HCT116 (cell line): ENCODE data around the gene MTOR.

ENCODE experiments used
- CEBPB ChIP-seq: IDR thresholded peaks from 2 replicates; pipeline ENCODE4 v1.6.1; 2012; ENCODE audit warnings: low read depth
- EGR1 ChIP-seq: IDR thresholded peaks from 2 replicates; pipeline ENCODE4 v1.6.1; 2012; ENCODE audit warnings: low read depth
- EZH2 ChIP-seq: fragments of 200-600 bp; sonication (generic); IDR thresholded peaks from 2 replicates; pipeline ENCODE4 v1.6.1; 2017; ENCODE audit warnings: antibody characterized with exemption, mixed run types
- EZH2phosphoT487 ChIP-seq: fragments of 200-600 bp; IDR thresholded peaks from 2 replicates; pipeline ENCODE4 v1.6.1; 2018; ENCODE audit warnings: antibody characterized with exemption, borderline replicate concordance
- JUND ChIP-seq: IDR thresholded peaks from 2 replicates; pipeline ENCODE4 v1.6.1; 2012
- POLR2A ChIP-seq: IDR thresholded peaks from 2 replicates; pipeline ENCODE4 v1.7.0; 2011; ENCODE audit warnings: borderline replicate concordance; ENCODE audit not compliant: insufficient read depth, insufficient read length; ENCODE audit errors: extremely low read depth
- POLR2AphosphoS5 ChIP-seq: IDR thresholded peaks from 2 replicates; pipeline ENCODE4 v1.6.1; 2011; ENCODE audit warnings: mild to moderate bottlenecking, low read depth, low read length, moderate library complexity
- RAD21 ChIP-seq: IDR thresholded peaks from 2 replicates; pipeline ENCODE4 v1.6.1; 2012; ENCODE audit warnings: low read depth, mild to moderate bottlenecking
- SIN3A ChIP-seq: IDR thresholded peaks from 2 replicates; pipeline ENCODE4 v1.6.1; 2012; ENCODE audit warnings: low read depth
- ZBTB33 ChIP-seq: IDR thresholded peaks from 2 replicates; pipeline ENCODE4 v1.6.1; 2011; ENCODE audit warnings: mild to moderate bottlenecking, low read length, moderate library complexity; ENCODE audit not compliant: insufficient replicate concordance; ENCODE audit errors: extremely low read depth
- TF ChIP-seq, protein P1 (sequence below), 3 experiments: fragments of 200-600 bp in 1 of 3; sonication (generic) in 1 of 3; IDR thresholded peaks in 2 of 3; conservative IDR thresholded peaks in 1 of 3; 2 replicates each; pipeline ENCODE4 v1.5.1; 2012 to 2017; ENCODE audit warnings: low read depth in 2 of 3, low read length in 2 of 3, antibody characterized with exemption in 1 of 3, borderline replicate concordance in 1 of 3, control low read depth in 1 of 3, mild to moderate bottlenecking in 1 of 3, mixed read lengths in 1 of 3, mixed run types in 1 of 3, moderate library complexity in 1 of 3; ENCODE audit not compliant: insufficient read depth in 1 of 3
- TF ChIP-seq, protein P2 (sequence below): IDR thresholded peaks from 2 replicates; pipeline ENCODE4 v1.6.1; 2012; ENCODE audit warnings: low read depth
- TF ChIP-seq, protein P3 (sequence below): IDR thresholded peaks from 2 replicates; pipeline ENCODE4 v1.6.1; 2012

DNA sequence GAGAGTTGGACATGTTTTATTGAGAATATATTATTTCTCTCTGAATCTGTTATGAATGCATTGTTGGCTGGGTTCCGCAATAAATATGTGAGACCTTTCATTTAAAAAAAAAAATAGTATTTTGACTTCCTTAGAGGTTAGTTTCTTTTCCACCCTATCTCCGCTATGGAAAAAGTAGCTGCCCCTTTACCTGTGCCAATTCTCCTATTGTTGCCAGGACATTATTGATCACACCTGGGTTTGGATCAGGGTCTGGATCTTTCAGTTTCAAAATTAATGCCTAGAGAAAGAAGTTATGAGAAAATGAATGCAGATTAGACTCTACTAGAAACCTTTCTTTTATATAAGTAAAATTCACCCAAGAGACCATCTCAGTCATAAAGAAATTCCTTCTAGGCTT is 29.1 kb downstream of the MTOR start:
- TF ChIP-seq, protein P1, sequence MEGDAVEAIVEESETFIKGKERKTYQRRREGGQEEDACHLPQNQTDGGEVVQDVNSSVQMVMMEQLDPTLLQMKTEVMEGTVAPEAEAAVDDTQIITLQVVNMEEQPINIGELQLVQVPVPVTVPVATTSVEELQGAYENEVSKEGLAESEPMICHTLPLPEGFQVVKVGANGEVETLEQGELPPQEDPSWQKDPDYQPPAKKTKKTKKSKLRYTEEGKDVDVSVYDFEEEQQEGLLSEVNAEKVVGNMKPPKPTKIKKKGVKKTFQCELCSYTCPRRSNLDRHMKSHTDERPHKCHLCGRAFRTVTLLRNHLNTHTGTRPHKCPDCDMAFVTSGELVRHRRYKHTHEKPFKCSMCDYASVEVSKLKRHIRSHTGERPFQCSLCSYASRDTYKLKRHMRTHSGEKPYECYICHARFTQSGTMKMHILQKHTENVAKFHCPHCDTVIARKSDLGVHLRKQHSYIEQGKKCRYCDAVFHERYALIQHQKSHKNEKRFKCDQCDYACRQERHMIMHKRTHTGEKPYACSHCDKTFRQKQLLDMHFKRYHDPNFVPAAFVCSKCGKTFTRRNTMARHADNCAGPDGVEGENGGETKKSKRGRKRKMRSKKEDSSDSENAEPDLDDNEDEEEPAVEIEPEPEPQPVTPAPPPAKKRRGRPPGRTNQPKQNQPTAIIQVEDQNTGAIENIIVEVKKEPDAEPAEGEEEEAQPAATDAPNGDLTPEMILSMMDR (IDR thresholded peaks at IDR 0.05 in 2 of 3, conservative IDR thresholded peaks at IDR 0.05 in 1 of 3; ENCODE audit: borderline replicate concordance in 1 of 3, insufficient read depth in 1 of 3, low read depth in 2 of 3, low read length in 2 of 3): no peak
- TF ChIP-seq POLR2AphosphoS5: no peak
- TF ChIP-seq, protein P2, sequence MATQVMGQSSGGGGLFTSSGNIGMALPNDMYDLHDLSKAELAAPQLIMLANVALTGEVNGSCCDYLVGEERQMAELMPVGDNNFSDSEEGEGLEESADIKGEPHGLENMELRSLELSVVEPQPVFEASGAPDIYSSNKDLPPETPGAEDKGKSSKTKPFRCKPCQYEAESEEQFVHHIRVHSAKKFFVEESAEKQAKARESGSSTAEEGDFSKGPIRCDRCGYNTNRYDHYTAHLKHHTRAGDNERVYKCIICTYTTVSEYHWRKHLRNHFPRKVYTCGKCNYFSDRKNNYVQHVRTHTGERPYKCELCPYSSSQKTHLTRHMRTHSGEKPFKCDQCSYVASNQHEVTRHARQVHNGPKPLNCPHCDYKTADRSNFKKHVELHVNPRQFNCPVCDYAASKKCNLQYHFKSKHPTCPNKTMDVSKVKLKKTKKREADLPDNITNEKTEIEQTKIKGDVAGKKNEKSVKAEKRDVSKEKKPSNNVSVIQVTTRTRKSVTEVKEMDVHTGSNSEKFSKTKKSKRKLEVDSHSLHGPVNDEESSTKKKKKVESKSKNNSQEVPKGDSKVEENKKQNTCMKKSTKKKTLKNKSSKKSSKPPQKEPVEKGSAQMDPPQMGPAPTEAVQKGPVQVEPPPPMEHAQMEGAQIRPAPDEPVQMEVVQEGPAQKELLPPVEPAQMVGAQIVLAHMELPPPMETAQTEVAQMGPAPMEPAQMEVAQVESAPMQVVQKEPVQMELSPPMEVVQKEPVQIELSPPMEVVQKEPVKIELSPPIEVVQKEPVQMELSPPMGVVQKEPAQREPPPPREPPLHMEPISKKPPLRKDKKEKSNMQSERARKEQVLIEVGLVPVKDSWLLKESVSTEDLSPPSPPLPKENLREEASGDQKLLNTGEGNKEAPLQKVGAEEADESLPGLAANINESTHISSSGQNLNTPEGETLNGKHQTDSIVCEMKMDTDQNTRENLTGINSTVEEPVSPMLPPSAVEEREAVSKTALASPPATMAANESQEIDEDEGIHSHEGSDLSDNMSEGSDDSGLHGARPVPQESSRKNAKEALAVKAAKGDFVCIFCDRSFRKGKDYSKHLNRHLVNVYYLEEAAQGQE: no peak
- TF ChIP-seq POLR2A: no peak
- TF ChIP-seq EZH2: no peak
- TF ChIP-seq EGR1: no peak
- TF ChIP-seq EZH2phosphoT487: no peak
- no peak for TF ChIP-seq SIN3A
- no peak for TF ChIP-seq RAD21
- TF ChIP-seq JUND: no peak
- TF ChIP-seq, protein P3, sequence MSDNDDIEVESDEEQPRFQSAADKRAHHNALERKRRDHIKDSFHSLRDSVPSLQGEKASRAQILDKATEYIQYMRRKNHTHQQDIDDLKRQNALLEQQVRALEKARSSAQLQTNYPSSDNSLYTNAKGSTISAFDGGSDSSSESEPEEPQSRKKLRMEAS: no peak
- TF ChIP-seq ZBTB33: no peak
- TF ChIP-seq CEBPB: no peak
